ENCODE data around the gene ACTL7A. TPM values are rescaled to one million over a fixed set of nuclear protein-coding genes. Genes with fewer than 3 reads are reported as not detected.

Gene ACTL7A
- total RNA-seq, 6 experiments from 2014 or later: not detected

- H3K27ac ChIP-seq: no peak overlapping the region
- DNase-seq: no peak
- intact Hi-C loops (cut with DNase I): no loop called here
- 86% methylated on average over 4 of the region's 4 CpGs for WGBS (ENCODE audit: insufficient coverage, low coverage, low lambda C conversion rate, missing lambda C conversion rate)
- ATAC-seq: no peak
- no peak overlapping the region for H3K4me3 ChIP-seq
- H3K36me3 ChIP-seq: no peaks in the 10 kb centered on the region
- TF ChIP-seq POLR2A (IDR thresholded peaks at IDR 0.05): no peak
- TF ChIP-seq, protein P1, sequence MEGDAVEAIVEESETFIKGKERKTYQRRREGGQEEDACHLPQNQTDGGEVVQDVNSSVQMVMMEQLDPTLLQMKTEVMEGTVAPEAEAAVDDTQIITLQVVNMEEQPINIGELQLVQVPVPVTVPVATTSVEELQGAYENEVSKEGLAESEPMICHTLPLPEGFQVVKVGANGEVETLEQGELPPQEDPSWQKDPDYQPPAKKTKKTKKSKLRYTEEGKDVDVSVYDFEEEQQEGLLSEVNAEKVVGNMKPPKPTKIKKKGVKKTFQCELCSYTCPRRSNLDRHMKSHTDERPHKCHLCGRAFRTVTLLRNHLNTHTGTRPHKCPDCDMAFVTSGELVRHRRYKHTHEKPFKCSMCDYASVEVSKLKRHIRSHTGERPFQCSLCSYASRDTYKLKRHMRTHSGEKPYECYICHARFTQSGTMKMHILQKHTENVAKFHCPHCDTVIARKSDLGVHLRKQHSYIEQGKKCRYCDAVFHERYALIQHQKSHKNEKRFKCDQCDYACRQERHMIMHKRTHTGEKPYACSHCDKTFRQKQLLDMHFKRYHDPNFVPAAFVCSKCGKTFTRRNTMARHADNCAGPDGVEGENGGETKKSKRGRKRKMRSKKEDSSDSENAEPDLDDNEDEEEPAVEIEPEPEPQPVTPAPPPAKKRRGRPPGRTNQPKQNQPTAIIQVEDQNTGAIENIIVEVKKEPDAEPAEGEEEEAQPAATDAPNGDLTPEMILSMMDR (IDR thresholded peaks at IDR 0.05): no peak
- no peaks in the 10 kb centered on the region for H3K9me3 ChIP-seq
- no peaks in the 10 kb centered on the region for H3K4me1 ChIP-seq
- H3K27me3 ChIP-seq: no peaks in the 10 kb centered on the region
These were observed 1.7 kb upstream of the ACTL7A start for GRCh38 chr9:108860354-108860753.

- no peak for ATAC-seq
- WGBS (ENCODE audit: insufficient coverage, low coverage, low lambda C conversion rate, missing lambda C conversion rate): 89% methylated on average over 1 of the region's 2 CpGs
These were observed 1.3 kb upstream of the ACTL7A start for GRCh38 chr9:108860764-108861163.

DNA sequence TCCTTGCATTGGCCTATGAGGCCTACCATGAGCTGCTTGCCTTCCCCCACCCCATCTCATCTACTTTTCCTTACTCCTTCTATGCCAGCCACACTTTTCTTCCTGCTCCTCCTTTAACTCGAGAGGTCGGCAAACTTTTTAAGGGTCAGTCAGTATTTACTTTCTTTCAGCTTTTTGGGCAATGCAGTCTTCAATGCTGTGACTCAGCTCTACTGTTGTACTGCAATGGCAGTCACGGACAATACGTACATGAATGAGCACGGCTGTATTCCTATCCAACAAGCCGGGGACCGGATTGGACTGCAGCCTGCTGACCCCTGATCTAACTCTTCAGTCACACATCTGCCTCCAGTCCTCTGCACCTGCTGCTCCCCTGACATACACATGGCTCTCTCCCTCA, 602 bp upstream of the ACTL7A start:
- H3K4me1 ChIP-seq: no peaks in the 10 kb centered on the region
- no peaks in the 10 kb centered on the region for H3K36me3 ChIP-seq
- intact Hi-C loops (cut with DNase I): no loop called here
- H3K27ac ChIP-seq: no peak overlapping the region
- ATAC-seq (no peak), DNase-seq (no peak)
- H3K4me3 ChIP-seq: no peak overlapping the region
- 86% methylated on average over 7 of the region's 7 CpGs for WGBS (ENCODE audit: insufficient coverage, low coverage, low lambda C conversion rate, missing lambda C conversion rate)
- H3K9me3 ChIP-seq: no peaks in the 10 kb centered on the region
- TF ChIP-seq POLR2A (IDR thresholded peaks at IDR 0.05): no peak
- TF ChIP-seq, protein P1 (IDR thresholded peaks at IDR 0.05): no peak
- H3K27me3 ChIP-seq: no peaks in the 10 kb centered on the region

More at GRCh38 chr9:108860764-108861163, 1.3 kb upstream of the ACTL7A start:
- H3K36me3 ChIP-seq: no peaks in the 10 kb centered on the region
- intact Hi-C loops (cut with DNase I): no loop called here
- no peaks in the 10 kb centered on the region for H3K27me3 ChIP-seq
- no peak for TF ChIP-seq POLR2A (IDR thresholded peaks at IDR 0.05)
- TF ChIP-seq, protein P1 (IDR thresholded peaks at IDR 0.05): no peak
- no peak overlapping the region for H3K4me3 ChIP-seq
- no peak overlapping the region for H3K27ac ChIP-seq
- no peaks in the 10 kb centered on the region for H3K9me3 ChIP-seq
- no peaks in the 10 kb centered on the region for H3K4me1 ChIP-seq
- DNase-seq: no peak

DNA sequence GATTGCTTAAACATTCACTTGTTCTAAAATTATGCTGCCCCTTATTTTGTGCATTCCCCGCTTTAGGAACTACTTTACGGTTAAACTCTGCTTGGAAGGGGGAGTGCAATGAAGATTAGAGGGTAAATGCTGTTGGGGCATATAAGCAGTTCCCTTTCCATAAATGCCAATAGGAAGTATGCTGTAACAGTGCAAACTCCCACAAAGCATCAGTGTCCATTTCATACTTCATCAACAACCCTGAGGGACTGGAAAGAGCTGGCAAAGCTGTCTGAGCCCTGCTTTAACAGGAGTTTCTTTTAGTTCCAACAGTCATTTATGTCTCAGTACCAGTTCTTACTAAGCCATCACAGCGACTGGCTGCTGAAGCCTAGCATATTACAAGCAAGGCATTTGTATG, 1.8 kb downstream of the ACTL7A start:
- no peaks in the 10 kb centered on the region for H3K9me3 ChIP-seq
- H3K36me3 ChIP-seq: no peaks in the 10 kb centered on the region
- H3K27ac ChIP-seq: no peak overlapping the region
- H3K4me3 ChIP-seq: no peak overlapping the region
- 86% methylated on average over 3 of the region's 3 CpGs for WGBS (ENCODE audit: insufficient coverage, low coverage, low lambda C conversion rate, missing lambda C conversion rate)
- no peaks in the 10 kb centered on the region for H3K27me3 ChIP-seq
- H3K4me1 ChIP-seq: peaks cover 0 to 8% (median 3%) of the 10 kb centered on the region in 4 donors
- TF ChIP-seq, protein P1 (IDR thresholded peaks at IDR 0.05): no peak
- TF ChIP-seq POLR2A (IDR thresholded peaks at IDR 0.05): no peak
- ATAC-seq (no peak), DNase-seq (no peak)
- intact Hi-C loops (cut with DNase I): no loop called here

DNA sequence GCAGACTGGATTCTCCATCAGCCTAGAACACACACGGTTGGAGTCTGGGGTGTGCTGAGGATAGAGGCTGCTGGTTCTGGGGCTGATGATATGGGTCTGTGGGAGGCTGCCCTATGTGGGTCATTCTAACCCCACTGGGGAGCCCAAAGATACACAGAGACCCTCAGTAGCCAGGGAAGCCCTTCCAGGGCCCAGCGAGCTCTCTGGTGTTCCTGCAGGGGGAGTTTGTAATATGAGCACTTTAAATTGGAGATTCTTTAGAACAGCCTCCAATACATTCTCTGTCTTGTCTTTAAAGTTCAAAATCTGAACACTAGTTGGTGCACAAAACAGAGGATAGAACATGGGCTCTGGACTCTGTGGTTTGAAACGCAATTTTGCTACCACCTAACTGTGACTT, 2.4 kb downstream of the ACTL7A start:
- no peak overlapping the region for H3K4me3 ChIP-seq
- H3K4me1 ChIP-seq: peaks cover 0 to 11% (median 5%) of the 10 kb centered on the region in 4 donors
- ATAC-seq (no peak), DNase-seq (no peak)
- no peak for TF ChIP-seq POLR2A (IDR thresholded peaks at IDR 0.05)
- TF ChIP-seq, protein P1 (IDR thresholded peaks at IDR 0.05): no peak
- no peaks in the 10 kb centered on the region for H3K9me3 ChIP-seq
- intact Hi-C loops (cut with DNase I): no loop called here
- H3K27me3 ChIP-seq: no peaks in the 10 kb centered on the region
- H3K36me3 ChIP-seq: no peaks in the 10 kb centered on the region
- no peak overlapping the region for H3K27ac ChIP-seq
- WGBS (ENCODE audit: insufficient coverage, low coverage, low lambda C conversion rate, missing lambda C conversion rate): 94% methylated on average over 2 of the region's 3 CpGs
